Ovary (tissue), 9 donors: ENCODE measurements around the gene FOXC1. TPM values are rescaled to one million over a fixed set of nuclear protein-coding genes. Genes with fewer than 3 reads are reported as not detected.

Experiments
- DNase-seq, 5 donors: peaks; one replicate each; pipeline ENCODE4 v3.0.0-alpha.2; 2019 to 2020
- H3K27ac ChIP-seq, 2 donors: fragments of 200-600 bp; one replicate each; pipeline versions ENCODE4 v1.5.1 to v1.8.0; 2019 to 2022
- H3K27me3 ChIP-seq: fragments of 200-600 bp; one replicate; pipeline ENCODE4 v1.8.0; 2022
- H3K36me3 ChIP-seq: fragments of 200-600 bp; sonication (generic); one replicate; pipeline ENCODE4 v1.5.1; 2019
- H3K4me1 ChIP-seq: one replicate; pipeline ENCODE4 v1.8.1; 2013; ENCODE audit warnings: mild to moderate bottlenecking, moderate library complexity; ENCODE audit not compliant: insufficient read depth
- H3K4me3 ChIP-seq: fragments of 200-600 bp; sonication (generic); one replicate; pipeline ENCODE4 v1.5.1; 2017
- H3K9me3 ChIP-seq, 2 donors: fragments of 200-600 bp in 1 of 2; sonication (generic) in 1 of 2; one replicate each; pipeline versions ENCODE4 v1.5.1 to v1.8.1; 2013 to 2019; ENCODE audit warnings: mild to moderate bottlenecking in 1 of 2, moderate library complexity in 1 of 2
- EP300 ChIP-seq: sonication (generic); formaldehyde crosslinking; IDR thresholded peaks from one replicate; pipeline ENCODE4 v1.6.1; 2017; ENCODE audit warnings: antibody characterized with exemption
- POLR2A ChIP-seq: fragments of 450-650 bp; IDR thresholded peaks from one replicate; pipeline ENCODE4 v1.6.1; 2017; ENCODE audit warnings: antibody characterized with exemption, mild to moderate bottlenecking, moderate library complexity
- WGBS, 3 donors: extraction: QIAGEN DNeasy Blood & Tissue Kit in 1 of 3; methylation state at CpG; one replicate each; pipeline versions ENCODE4 v1.1.5 to v1.1.7; 2013 to 2017; 5-methylcytosine and 5-hydroxymethylcytosine counted together
- intact Hi-C, 4 donors: fragments of 100-400 bp; cut with DNase I; formaldehyde crosslinking; loops; one replicate each; pipeline versions ENCODE4 v1.11.0 to v1.15.1; 2022 to 2023
- polyA plus RNA-seq, 2 donors: library from polyadenylated mRNA; stranded (reverse); fragments of 200-250 nt in 1 of 2; fragments of 350-450 nt in 1 of 2; fragmentation: Illumina TruSeq in 1 of 2; extraction: RNeasy Lipid Tissue Mini Kit (QIAGEN cat#74804) in 1 of 2; gene quantifications; one replicate each; pipeline ENCODE4 v1.2.3, GENCODE V29; 2013 to 2014
- total RNA-seq, 7 donors: library from RNA; depleted of rRNA in 2 of 7; stranded (reverse); fragments of >200 nt in 2 of 7; fragmentation: NEBNext Ultra II Directional in 3 of 7; extraction: Animal tissue kit (Norgen Biotek cat#: 25700) in 3 of 7; gene quantifications; one replicate each; pipeline versions ENCODE4 v1.1.0 to v1.2.4, GENCODE V29; 2016 to 2023
- TF ChIP-seq, protein P1 (sequence below), 3 donors: fragments of 450-650 bp in 2 of 3; fragments of 200-600 bp in 1 of 3; IDR thresholded peaks; one replicate each; pipeline versions ENCODE4 v1.5.1 to v1.8.0; 2016 to 2022; ENCODE audit warnings: antibody characterized with exemption in 3 of 3, mild to moderate bottlenecking in 1 of 3
- donor health status: DM: no; HTN: no; CAD: no; lungs with moderate emphysema.
- donor health status: DM: no; HTN: no; CAD: no.
- donor health status: Bipolar disorder and iron deficiency.
- donor health status: DM: yes; HTN: yes; CAD: no.
- donor health status: DM: no; HTN: no; CAD: no.
- donor health status: DM: yes; HTN: yes; CAD: no.

FOXC1 gene
- total and polyA plus RNA-seq, 9 donors = 4.3 to 21.2 (median 6.5) TPM

- no peaks in the 10 kb centered on the region for H3K36me3 ChIP-seq
- H3K4me3 ChIP-seq = no peak overlapping the region
- no peaks in the 10 kb centered on the region for H3K9me3 ChIP-seq
- no peaks in the 10 kb centered on the region for H3K27me3 ChIP-seq
- no peaks in the 10 kb centered on the region for H3K4me1 ChIP-seq
- intact Hi-C loops = loop anchor here in 1 of 4 donors (10.0 kb wide), 1 partner anchor 763 kb away; no protein-coding TSS in a partner anchor
- no peak for TF ChIP-seq EP300
- TF ChIP-seq, protein P1, sequence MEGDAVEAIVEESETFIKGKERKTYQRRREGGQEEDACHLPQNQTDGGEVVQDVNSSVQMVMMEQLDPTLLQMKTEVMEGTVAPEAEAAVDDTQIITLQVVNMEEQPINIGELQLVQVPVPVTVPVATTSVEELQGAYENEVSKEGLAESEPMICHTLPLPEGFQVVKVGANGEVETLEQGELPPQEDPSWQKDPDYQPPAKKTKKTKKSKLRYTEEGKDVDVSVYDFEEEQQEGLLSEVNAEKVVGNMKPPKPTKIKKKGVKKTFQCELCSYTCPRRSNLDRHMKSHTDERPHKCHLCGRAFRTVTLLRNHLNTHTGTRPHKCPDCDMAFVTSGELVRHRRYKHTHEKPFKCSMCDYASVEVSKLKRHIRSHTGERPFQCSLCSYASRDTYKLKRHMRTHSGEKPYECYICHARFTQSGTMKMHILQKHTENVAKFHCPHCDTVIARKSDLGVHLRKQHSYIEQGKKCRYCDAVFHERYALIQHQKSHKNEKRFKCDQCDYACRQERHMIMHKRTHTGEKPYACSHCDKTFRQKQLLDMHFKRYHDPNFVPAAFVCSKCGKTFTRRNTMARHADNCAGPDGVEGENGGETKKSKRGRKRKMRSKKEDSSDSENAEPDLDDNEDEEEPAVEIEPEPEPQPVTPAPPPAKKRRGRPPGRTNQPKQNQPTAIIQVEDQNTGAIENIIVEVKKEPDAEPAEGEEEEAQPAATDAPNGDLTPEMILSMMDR (IDR thresholded peaks at IDR 0.05) = no peak
- TF ChIP-seq POLR2A = no peak
- H3K27ac ChIP-seq = no peak overlapping the region
- DNase-seq = no peak
- 86 to 90% (median 89%) methylated on average over 6 of the region's 6 CpGs for WGBS, 3 donors
Observed at GRCh38 chr6:1591926-1592325, 17.8 kb upstream of the FOXC1 start.

- no peak for DNase-seq
- Histone ChIP-seq H3K9me3 (no peaks in the 10 kb centered on the region), H3K4me3 (no peak overlapping the region), H3K27ac (no peak overlapping the region), H3K4me1 (no peaks in the 10 kb centered on the region), H3K27me3 (no peaks in the 10 kb centered on the region), H3K36me3 (no peaks in the 10 kb centered on the region)
- TF ChIP-seq, protein P1 (IDR thresholded peaks at IDR 0.05) = no peak
- TF ChIP-seq EP300 = no peak
- TF ChIP-seq POLR2A = no peak
- WGBS, 3 donors = 87 to 90% (median 87%) methylated on average over 8 of the region's 8 CpGs
- intact Hi-C loops = loop anchor here in 1 of 4 donors (10.0 kb wide), 1 partner anchor 762 kb away; no protein-coding TSS in a partner anchor
Observed at GRCh38 chr6:1592852-1593251, 16.9 kb upstream of the FOXC1 start.

DNA sequence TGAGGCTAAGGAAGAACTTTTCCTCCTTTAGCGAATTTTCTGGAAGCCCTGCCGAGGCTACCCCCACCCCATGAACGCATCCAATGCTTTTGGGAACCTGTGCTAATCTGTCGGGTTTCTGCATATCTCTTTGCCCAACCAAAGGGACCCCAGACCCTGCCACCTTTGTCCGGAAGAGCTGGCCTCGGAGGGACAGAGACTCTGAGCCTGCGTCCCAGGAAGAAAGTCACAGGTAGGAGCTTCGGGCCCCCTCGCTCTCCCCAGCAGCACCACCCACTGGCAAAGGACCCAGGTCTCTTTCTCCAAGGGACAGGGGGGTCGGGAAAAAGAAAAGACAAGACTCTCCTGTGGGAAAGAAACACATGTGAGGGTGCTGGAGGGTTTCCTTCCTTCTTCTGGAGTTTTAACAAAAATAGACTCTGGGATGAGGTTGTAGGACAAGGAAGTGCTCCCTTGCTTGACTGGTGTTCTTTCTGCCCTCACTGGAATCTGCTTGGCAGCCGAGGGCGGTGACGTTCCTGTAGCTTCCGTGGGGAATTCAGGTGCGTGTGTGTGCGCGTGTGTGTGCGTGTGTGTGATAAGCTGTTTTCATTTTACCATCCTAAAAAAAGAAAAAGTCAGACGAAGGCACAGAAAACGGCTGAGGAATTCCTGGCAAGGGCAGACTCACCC is 16.3 kb upstream of the FOXC1 start:
- no peak for DNase-seq
- Histone ChIP-seq H3K27ac (no peak overlapping the region), H3K9me3 (no peaks in the 10 kb centered on the region), H3K4me1 (no peaks in the 10 kb centered on the region), H3K27me3 (no peaks in the 10 kb centered on the region), H3K36me3 (no peaks in the 10 kb centered on the region), H3K4me3 (no peak overlapping the region)
- WGBS, 3 donors = 56 to 70% (median 65%) methylated on average over 20 of the region's 20 CpGs
- intact Hi-C loops = loop anchor here in 1 of 4 donors (10.0 kb wide), 1 partner anchor 761 kb away; no protein-coding TSS in a partner anchor
- TF ChIP-seq, protein P1 (IDR thresholded peaks at IDR 0.05) = no peak
- no peak for TF ChIP-seq POLR2A
- no peak for TF ChIP-seq EP300

DNA sequence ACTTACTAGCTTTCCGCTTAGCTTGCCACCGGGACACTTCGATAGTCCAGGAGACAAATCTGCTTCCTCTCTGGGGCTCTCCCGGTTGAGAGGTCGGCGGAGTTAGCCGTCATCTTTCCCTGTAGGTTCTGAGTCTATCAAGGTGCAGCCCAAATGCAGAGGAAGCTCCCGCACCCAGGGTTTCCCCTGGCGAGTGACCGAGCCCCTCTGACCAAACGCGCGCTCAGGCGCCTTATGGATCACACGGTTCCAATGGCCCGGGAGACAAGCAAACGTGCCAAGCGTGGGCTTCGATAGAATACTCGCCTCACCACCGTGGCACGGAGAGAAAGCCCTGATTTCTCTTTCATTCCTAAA is 15.8 kb upstream of the FOXC1 start:
- intact Hi-C loops = loop anchor here in 1 of 4 donors (10.0 kb wide), 1 partner anchor 761 kb away; no protein-coding TSS in a partner anchor
- no peaks in the 10 kb centered on the region for H3K4me1 ChIP-seq
- no peak for DNase-seq
- no peaks in the 10 kb centered on the region for H3K36me3 ChIP-seq
- no peaks in the 10 kb centered on the region for H3K9me3 ChIP-seq
- H3K27ac ChIP-seq = no peak overlapping the region
- TF ChIP-seq, protein P1 (IDR thresholded peaks at IDR 0.05) = no peak
- no peak for TF ChIP-seq POLR2A
- TF ChIP-seq EP300 = no peak
- no peak overlapping the region for H3K4me3 ChIP-seq
- H3K27me3 ChIP-seq = no peaks in the 10 kb centered on the region
- WGBS, 3 donors = 77 to 85% (median 82%) methylated on average over 22 of the region's 22 CpGs
